Endothelial cell of umbilical vein (primary cell): ENCODE data around the gene RBPJ.

Source experiments
- EZH2 ChIP-seq: IDR thresholded peaks from 2 replicates; pipeline ENCODE4 v1.6.1; 2012; ENCODE audit warnings: borderline replicate concordance, low read depth, mild to moderate bottlenecking, moderate library complexity, low read length, inconsistent platforms; ENCODE audit not compliant: severe bottlenecking
- JUN ChIP-seq: IDR thresholded peaks from 2 replicates; pipeline ENCODE4 v1.6.1; 2011; ENCODE audit warnings: borderline replicate concordance, low read depth; ENCODE audit not compliant: insufficient read length, insufficient read depth
- POLR2A ChIP-seq: IDR thresholded peaks from 2 replicates; pipeline ENCODE4 v1.6.1; 2012; ENCODE audit warnings: low read depth, mild to moderate bottlenecking, control low read depth, low read length
- POLR2AphosphoS5 ChIP-seq: IDR thresholded peaks from 2 replicates; pipeline ENCODE4 v1.6.1; 2012; ENCODE audit warnings: low read depth, mild to moderate bottlenecking, control low read depth, low read length, moderate library complexity; ENCODE audit not compliant: insufficient read depth
- TF ChIP-seq, protein P1 (sequence below), 2 donors: IDR thresholded peaks; 1 replicate in 1 of 2; 2 replicates in 1 of 2; pipeline ENCODE4 v1.5.1; 2011; ENCODE audit warnings: low read length in 2 of 2, mild to moderate bottlenecking in 2 of 2, moderate library complexity in 2 of 2, control low read depth in 1 of 2, inconsistent platforms in 1 of 2, low read depth in 1 of 2; ENCODE audit not compliant: insufficient read depth in 1 of 2; ENCODE audit errors: extremely low read depth in 1 of 2
- TF ChIP-seq, protein P2 (sequence below): IDR thresholded peaks from 2 replicates; pipeline ENCODE4 v1.6.1; 2011; ENCODE audit not compliant: insufficient read depth, insufficient read length

DNA sequence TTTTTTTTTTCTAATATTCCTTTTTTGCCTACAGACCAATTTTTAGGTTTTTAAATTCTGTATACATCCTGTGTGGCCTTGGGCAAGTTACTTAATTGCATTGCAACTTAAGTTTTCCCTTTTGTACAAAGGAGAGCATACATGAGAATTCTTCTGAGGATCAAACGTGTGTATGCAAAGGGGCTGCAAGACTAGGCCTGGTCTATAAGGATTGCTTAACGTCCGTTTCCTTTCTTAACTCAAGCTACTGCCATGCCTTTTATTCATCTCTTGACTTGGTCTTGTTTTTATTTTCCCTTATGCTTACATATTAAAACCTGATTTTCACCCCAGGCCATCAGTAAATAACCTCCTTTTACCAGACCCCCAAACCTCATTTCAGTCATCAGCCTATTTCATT lies 13.6 kb downstream of the RBPJ start:
- TF ChIP-seq, protein P1, sequence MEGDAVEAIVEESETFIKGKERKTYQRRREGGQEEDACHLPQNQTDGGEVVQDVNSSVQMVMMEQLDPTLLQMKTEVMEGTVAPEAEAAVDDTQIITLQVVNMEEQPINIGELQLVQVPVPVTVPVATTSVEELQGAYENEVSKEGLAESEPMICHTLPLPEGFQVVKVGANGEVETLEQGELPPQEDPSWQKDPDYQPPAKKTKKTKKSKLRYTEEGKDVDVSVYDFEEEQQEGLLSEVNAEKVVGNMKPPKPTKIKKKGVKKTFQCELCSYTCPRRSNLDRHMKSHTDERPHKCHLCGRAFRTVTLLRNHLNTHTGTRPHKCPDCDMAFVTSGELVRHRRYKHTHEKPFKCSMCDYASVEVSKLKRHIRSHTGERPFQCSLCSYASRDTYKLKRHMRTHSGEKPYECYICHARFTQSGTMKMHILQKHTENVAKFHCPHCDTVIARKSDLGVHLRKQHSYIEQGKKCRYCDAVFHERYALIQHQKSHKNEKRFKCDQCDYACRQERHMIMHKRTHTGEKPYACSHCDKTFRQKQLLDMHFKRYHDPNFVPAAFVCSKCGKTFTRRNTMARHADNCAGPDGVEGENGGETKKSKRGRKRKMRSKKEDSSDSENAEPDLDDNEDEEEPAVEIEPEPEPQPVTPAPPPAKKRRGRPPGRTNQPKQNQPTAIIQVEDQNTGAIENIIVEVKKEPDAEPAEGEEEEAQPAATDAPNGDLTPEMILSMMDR (IDR thresholded peaks at IDR 0.05; ENCODE audit: extremely low read depth in 1 of 2, insufficient read depth in 1 of 2, low read depth in 1 of 2, low read length in 2 of 2), result no peak
- TF ChIP-seq POLR2AphosphoS5 (no peak), JUN (no peak), EZH2 (no peak), POLR2A (no peak)
- TF ChIP-seq, protein P2, sequence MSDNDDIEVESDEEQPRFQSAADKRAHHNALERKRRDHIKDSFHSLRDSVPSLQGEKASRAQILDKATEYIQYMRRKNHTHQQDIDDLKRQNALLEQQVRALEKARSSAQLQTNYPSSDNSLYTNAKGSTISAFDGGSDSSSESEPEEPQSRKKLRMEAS, result no peak
